GM23248 (cell line): ENCODE results near the gene CD300LG. TPM values are rescaled to one million over a fixed set of nuclear protein-coding genes. Genes with fewer than 3 reads are reported as not detected.

Experiments used
- DNase-seq: peaks from one replicate; pipeline ENCODE4 v3.0.0-alpha.2; 2015
- H2AFZ ChIP-seq: fragments of 200-600 bp; sonication (generic); 2 replicates; pipeline ENCODE4 v1.6.1; 2016; ENCODE audit warnings: antibody characterized with exemption
- H3F3A ChIP-seq: fragments of 200-600 bp; sonication (generic); 2 replicates; pipeline ENCODE4 v1.6.1; 2016; ENCODE audit warnings: mild to moderate bottlenecking, antibody characterized with exemption, mixed run types; ENCODE audit not compliant: insufficient read depth
- H3K27ac ChIP-seq: fragments of 200-600 bp; sonication (generic); 2 replicates; pipeline ENCODE4 v1.5.1; 2016; ENCODE audit warnings: mild to moderate bottlenecking
- H3K27me3 ChIP-seq: fragments of 200-600 bp; sonication (generic); replicated peaks from 2 replicates; pipeline ENCODE4 v1.6.1; 2016; ENCODE audit warnings: mild to moderate bottlenecking; ENCODE audit not compliant: insufficient read depth
- H3K36me3 ChIP-seq: fragments of 200-600 bp; sonication (generic); 2 replicates; pipeline ENCODE4 v1.6.1; 2016; ENCODE audit warnings: low read depth, mild to moderate bottlenecking
- H3K4me1 ChIP-seq: fragments of 200-600 bp; sonication (generic); 2 replicates; pipeline ENCODE4 v1.6.1; 2016; ENCODE audit warnings: mild to moderate bottlenecking; ENCODE audit not compliant: insufficient read depth
- H3K4me2 ChIP-seq: fragments of 200-600 bp; sonication (generic); one replicate; pipeline ENCODE4 v1.6.1; 2016; ENCODE audit warnings: mild to moderate bottlenecking; ENCODE audit not compliant: unreplicated experiment
- H3K4me3 ChIP-seq: fragments of 200-600 bp; sonication (generic); 2 replicates; pipeline ENCODE4 v1.5.1; 2016; ENCODE audit warnings: mild to moderate bottlenecking
- H3K79me2 ChIP-seq: fragments of 200-600 bp; sonication (generic); 2 replicates; pipeline ENCODE4 v1.6.1; 2016; ENCODE audit warnings: mild to moderate bottlenecking; ENCODE audit not compliant: insufficient read depth
- H3K9ac ChIP-seq: fragments of 200-600 bp; sonication (generic); 2 replicates; pipeline ENCODE4 v1.6.1; 2016; ENCODE audit warnings: mild to moderate bottlenecking
- H3K9me2 ChIP-seq: fragments of 200-600 bp; sonication (generic); 2 replicates; pipeline ENCODE4 v1.6.1; 2016; ENCODE audit warnings: mixed run types, mild to moderate bottlenecking, moderate library complexity; ENCODE audit not compliant: insufficient read depth
- H3K9me3 ChIP-seq: fragments of 200-600 bp; sonication (generic); one replicate; pipeline ENCODE4 v1.6.1; 2017; ENCODE audit warnings: low read depth
- H4K20me1 ChIP-seq: fragments of 200-600 bp; sonication (generic); 2 replicates; pipeline ENCODE4 v1.6.0; 2016; ENCODE audit not compliant: insufficient read depth
- EZH2 ChIP-seq: fragments of 200-600 bp; sonication (generic); IDR thresholded peaks from 2 replicates; pipeline ENCODE4 v1.6.1; 2018; ENCODE audit warnings: antibody characterized with exemption, mild to moderate bottlenecking; ENCODE audit not compliant: insufficient read depth, poor library complexity, severe bottlenecking
- EZH2phosphoT487 ChIP-seq: fragments of 200-600 bp; sonication (generic); IDR thresholded peaks from 2 replicates; pipeline ENCODE4 v1.6.1; 2018; ENCODE audit warnings: antibody characterized with exemption, moderate library complexity, mild to moderate bottlenecking, low read depth; ENCODE audit not compliant: insufficient read depth
- WGBS, 2 experiments: methylation state at CpG; one replicate each; pipeline ENCODE4 v1.1.6; 2015 to 2017; ENCODE audit warnings: low lambda C conversion rate in 2 of 2, low coverage in 1 of 2; ENCODE audit errors: missing lambda C conversion rate in 2 of 2; 5-methylcytosine and 5-hydroxymethylcytosine counted together
- in situ Hi-C: fragments of 300-500 bp; cut with MboI; formaldehyde crosslinking; loops from 2 replicates; pipeline ENCODE4 v1.15.0; 2020
- polyA plus RNA-seq: library from polyadenylated mRNA; unstranded; fragments of >200 nt; fragmentation: Nextera tagmentation; extraction: Ambion mirVana; gene quantifications from 2 replicates; pipeline ENCODE4 v1.2.1, GENCODE V29; 2016
- total RNA-seq: library from RNA; depleted of rRNA; stranded (reverse); fragments of >200 nt; shearing (Covaris generic); gene quantifications from 2 replicates; pipeline ENCODE4 v1.2.3, GENCODE V29; 2014; rRNA removed

The CD300LG gene
- total and polyA plus RNA-seq, 2 experiments from 2014 or later = not detected

DNA sequence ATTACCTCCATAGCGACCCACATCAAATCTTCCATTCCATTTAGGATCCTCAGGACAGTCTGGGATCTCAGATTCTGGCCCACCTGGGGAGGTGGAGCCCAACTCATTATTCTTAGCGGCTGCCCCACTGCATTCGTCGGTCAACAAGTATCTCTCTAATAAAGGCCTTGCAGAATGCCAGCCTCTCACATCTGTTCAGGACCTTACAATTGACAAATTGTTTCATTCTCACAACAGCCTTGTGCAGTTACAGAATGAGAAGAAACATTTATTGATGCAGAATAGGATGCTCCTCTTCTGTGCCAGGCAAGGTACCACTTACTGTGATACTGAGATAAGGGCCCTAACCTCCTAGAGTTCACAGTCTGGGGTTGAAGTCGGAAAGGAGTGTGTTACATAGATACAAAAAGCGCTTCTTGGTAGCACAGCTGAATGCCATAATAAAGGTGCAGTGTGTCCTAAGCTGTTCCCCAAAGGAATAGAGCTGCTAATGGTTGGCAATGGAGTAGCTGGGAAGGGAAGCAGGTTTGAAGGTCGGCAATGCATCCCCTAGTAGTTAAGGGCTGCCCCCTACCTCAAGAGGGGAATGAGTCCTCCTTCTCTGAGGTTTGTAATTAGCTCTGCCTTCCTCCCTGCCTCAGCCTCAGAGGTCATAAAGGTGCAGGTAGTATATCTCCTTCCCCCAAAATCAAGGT lies 62.7 kb downstream of the CD300LG start:
- no peak overlapping the region for H2AFZ ChIP-seq
- H4K20me1 ChIP-seq = no peaks in the 10 kb centered on the region
- no peaks in the 10 kb centered on the region for H3K9me3 ChIP-seq
- no peak overlapping the region for H3K4me3 ChIP-seq
- DNase-seq = no peak
- no peak overlapping the region for H3K27ac ChIP-seq
- 54 to 60% methylated on average over 7 of the region's 7 CpGs for WGBS, 2 experiments
- H3K4me2 ChIP-seq = no peak overlapping the region
- peaks cover 7% of the 10 kb centered on the region; the same call in 1 of the 2 replicates for H3F3A ChIP-seq
- no peaks in the 10 kb centered on the region for H3K9me2 ChIP-seq
- H3K79me2 ChIP-seq = no peaks in the 10 kb centered on the region
- no peak overlapping the region for H3K9ac ChIP-seq
- TF ChIP-seq EZH2 = no peak
- TF ChIP-seq EZH2phosphoT487 = no peak
- peaks cover 8% of the 10 kb centered on the region for H3K4me1 ChIP-seq
- no peaks in the 10 kb centered on the region for H3K36me3 ChIP-seq
- in situ Hi-C loops = no loop called here
- no peaks in the 10 kb centered on the region for H3K27me3 ChIP-seq

DNA sequence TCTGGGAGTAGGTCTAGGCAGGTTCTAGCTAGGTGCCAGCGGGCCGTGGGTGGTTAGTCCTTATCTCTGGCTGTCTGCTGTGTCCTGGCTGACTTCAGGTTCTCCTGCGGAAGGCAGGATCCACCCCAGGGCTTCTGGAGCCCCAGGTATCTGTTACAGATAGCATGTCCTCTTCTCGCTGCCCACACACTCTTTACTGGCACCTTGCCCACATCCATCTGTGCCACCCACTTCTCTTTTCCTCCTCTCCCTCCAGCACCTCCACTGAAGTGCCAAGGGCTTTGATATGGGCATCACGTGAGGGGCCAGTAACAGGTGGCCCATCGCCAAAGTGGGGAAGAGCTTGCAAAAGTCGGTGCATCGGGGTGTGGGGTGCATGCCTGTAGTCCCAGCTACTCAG lies 64.9 kb downstream of the CD300LG start:
- no peak for DNase-seq
- Histone ChIP-seq H3K9me3 (no peaks in the 10 kb centered on the region), H3K79me2 (no peaks in the 10 kb centered on the region), H3K4me3 (no peak overlapping the region), H3K36me3 (no peaks in the 10 kb centered on the region), H3K4me1 (peaks cover 3% of the 10 kb centered on the region; the same call in 1 of the 2 replicates), H3K27ac (no peak overlapping the region), H4K20me1 (no peaks in the 10 kb centered on the region), H2AFZ (no peak overlapping the region), H3K4me2 (no peak overlapping the region), H3K9me2 (no peaks in the 10 kb centered on the region), H3F3A (peaks cover 7% of the 10 kb centered on the region; the same call in 1 of the 2 replicates), H3K27me3 (no peaks in the 10 kb centered on the region), H3K9ac (no peak overlapping the region)
- TF ChIP-seq EZH2phosphoT487 (no peak), EZH2 (no peak)
- 63 to 68% methylated on average over 8 of the region's 8 CpGs for WGBS, 2 experiments
- in situ Hi-C loops = no loop called here

DNA sequence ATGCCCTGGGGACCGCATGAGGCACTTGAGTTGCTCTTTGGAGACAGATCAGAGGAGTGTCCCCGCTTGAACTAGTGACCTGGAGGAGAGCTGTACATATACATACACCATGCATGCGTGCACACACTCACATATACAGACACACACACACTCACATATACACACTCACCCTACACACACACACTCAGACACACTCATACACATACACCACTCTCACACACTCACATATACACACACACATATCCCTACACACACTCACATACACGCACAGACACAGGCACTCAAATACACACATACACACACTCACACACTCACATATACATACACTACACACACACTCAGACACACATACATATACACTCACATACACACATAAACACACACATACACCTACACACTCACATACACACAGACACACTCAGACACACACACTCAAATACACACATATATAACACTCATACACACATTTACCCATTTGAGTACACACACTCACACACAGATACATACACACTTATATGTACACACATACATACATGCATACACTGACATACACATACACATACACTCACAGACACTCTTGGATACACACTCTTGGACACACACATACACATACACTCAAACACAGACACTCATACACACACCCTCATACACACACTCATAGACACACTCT lies 65.8 kb downstream of the CD300LG start:
- H3K79me2 ChIP-seq = no peaks in the 10 kb centered on the region
- peaks cover 1% of the 10 kb centered on the region; the same call in 1 of the 2 replicates for H3K4me1 ChIP-seq
- H3K36me3 ChIP-seq = no peaks in the 10 kb centered on the region
- no peak for TF ChIP-seq EZH2
- TF ChIP-seq EZH2phosphoT487 = no peak
- no peaks in the 10 kb centered on the region for H3K9me2 ChIP-seq
- in situ Hi-C loops = no loop called here
- H4K20me1 ChIP-seq = no peaks in the 10 kb centered on the region
- H3F3A ChIP-seq = peaks cover 7% of the 10 kb centered on the region; the same call in 1 of the 2 replicates
- H3K27me3 ChIP-seq = no peaks in the 10 kb centered on the region
- no peak overlapping the region for H2AFZ ChIP-seq
- no peak overlapping the region for H3K9ac ChIP-seq
- no peak overlapping the region for H3K4me2 ChIP-seq
- no peaks in the 10 kb centered on the region for H3K9me3 ChIP-seq
- H3K27ac ChIP-seq = no peak overlapping the region
- no peak for DNase-seq
- 44 to 48% methylated on average over 4 of the region's 4 CpGs for WGBS, 2 experiments
- H3K4me3 ChIP-seq = no peak overlapping the region

Other genes starting within 250 kb of the CD300LG start
- not detected in 2 replicates for gene MEOX1, start 185.3 kb upstream of the CD300LG start, total RNA-seq
- gene MEOX1, start 185.3 kb upstream of the CD300LG start, polyA plus RNA-seq = not detected in 2 replicates
- not detected in 2 replicates for gene SOST, start 88.4 kb upstream of the CD300LG start, total RNA-seq
- gene SOST, start 88.4 kb upstream of the CD300LG start, polyA plus RNA-seq = not detected in 2 replicates
- gene DUSP3, start 68.2 kb upstream of the CD300LG start, total RNA-seq = 24.9 and 26.3 TPM in 2 replicates
- gene DUSP3, start 68.2 kb upstream of the CD300LG start, polyA plus RNA-seq = 23.1 and 23.9 TPM in 2 replicates
- not detected in 2 replicates for gene CFAP97D1, start 66.7 kb upstream of the CD300LG start, total RNA-seq
- not detected in 2 replicates for gene CFAP97D1, start 66.7 kb upstream of the CD300LG start, polyA plus RNA-seq
- gene MPP3, start 14.0 kb upstream of the CD300LG start, total RNA-seq = 6.3 and 11.1 TPM in 2 replicates
- gene MPP3, start 14.0 kb upstream of the CD300LG start, polyA plus RNA-seq = 4.8 and 6.6 TPM in 2 replicates
- 5.1 and 13.8 TPM in 2 replicates for gene MPP2, start 60.4 kb downstream of the CD300LG start, total RNA-seq
- gene MPP2, start 60.4 kb downstream of the CD300LG start, polyA plus RNA-seq = 3.8 and 4.1 TPM in 2 replicates
- not detected in 2 replicates for gene PPY, start 95.3 kb downstream of the CD300LG start, total RNA-seq
- not detected in 2 replicates for gene PPY, start 95.3 kb downstream of the CD300LG start, polyA plus RNA-seq
- gene PYY, start 106.8 kb downstream of the CD300LG start, total RNA-seq = not detected in 2 replicates
- gene PYY, start 106.8 kb downstream of the CD300LG start, polyA plus RNA-seq = not detected in 2 replicates
- gene NAGS, start 157.4 kb downstream of the CD300LG start, total RNA-seq = 1.8 and 2.8 TPM in 2 replicates
- gene NAGS, start 157.4 kb downstream of the CD300LG start, polyA plus RNA-seq = 1.6 and 2.3 TPM in 2 replicates
- gene TMEM101, start 167.8 kb downstream of the CD300LG start, total RNA-seq = 25.5 and 45.4 TPM in 2 replicates
- gene TMEM101, start 167.8 kb downstream of the CD300LG start, polyA plus RNA-seq = 24.4 and 25.0 TPM in 2 replicates
- 36.1 and 49.4 TPM in 2 replicates for gene LSM12, start 219.5 kb downstream of the CD300LG start, total RNA-seq
- 122 and 125 TPM in 2 replicates for gene LSM12, start 219.5 kb downstream of the CD300LG start, polyA plus RNA-seq
- gene G6PC3, start 223.6 kb downstream of the CD300LG start, total RNA-seq = 57.4 and 68.5 TPM in 2 replicates
- gene G6PC3, start 223.6 kb downstream of the CD300LG start, polyA plus RNA-seq = 121 and 128 TPM in 2 replicates